Lower lobe of right lung (tissue), 2 donors: ENCODE results near the gene ADORA2A. TPM values are rescaled to one million over a fixed set of nuclear protein-coding genes. Genes with fewer than 3 reads are reported as not detected.

ENCODE experiments used
- ATAC-seq, 2 donors: fragments of 200-7000 bp; cut with Tn5 transposase; one replicate each; pipeline ENCODE4 v1.9.1; 2020 to 2022; ENCODE audit warnings: mild to moderate bottlenecking in 2 of 2, moderate library complexity in 2 of 2
- DNase-seq: peaks from one replicate; pipeline ENCODE4 v3.0.0-alpha.2; 2020
- H3K27ac ChIP-seq: fragments of 200-600 bp; one replicate; pipeline ENCODE4 v1.8.0; 2022
- H3K27me3 ChIP-seq: fragments of 200-600 bp; one replicate; pipeline ENCODE4 v1.8.0; 2022; ENCODE audit warnings: low read depth
- H3K36me3 ChIP-seq: fragments of 200-600 bp; one replicate; pipeline ENCODE4 v1.8.0; 2022; ENCODE audit warnings: mild to moderate bottlenecking
- H3K4me1 ChIP-seq: fragments of 200-600 bp; one replicate; pipeline ENCODE4 v1.8.0; 2022
- H3K4me3 ChIP-seq: fragments of 200-600 bp; one replicate; pipeline ENCODE4 v1.8.0; 2022; ENCODE audit warnings: mild to moderate bottlenecking
- H3K9me3 ChIP-seq: fragments of 200-600 bp; one replicate; pipeline ENCODE4 v1.8.0; 2022
- CTCF ChIP-seq: fragments of 200-600 bp; IDR thresholded peaks from one replicate; pipeline ENCODE4 v1.8.0; 2022; ENCODE audit warnings: antibody characterized with exemption, mild to moderate bottlenecking
- intact Hi-C: fragments of 100-400 bp; cut with DNase I; formaldehyde crosslinking; loops from one replicate; pipeline ENCODE4 v1.11.0; 2022
- total RNA-seq: library from RNA; stranded (reverse); fragmentation: NEBNext Ultra II Directional; extraction: Animal tissue kit (Norgen Biotek cat#: 25700); gene quantifications from one replicate; pipeline ENCODE4 v1.2.1, GENCODE V29; 2021
- donor health status: DM: no; HTN: yes; CAD: no; lungs with severe emphysema.

The ADORA2A gene
- total RNA-seq, 1 donor from 2014 or later: 16.0 TPM

- H3K36me3 ChIP-seq: no peaks in the 10 kb centered on the region
- ATAC-seq: peak in 1 of 2 donors; percentile 32
- no peaks in the 10 kb centered on the region for H3K9me3 ChIP-seq
- DNase-seq: no peak
- H3K27me3 ChIP-seq: no peaks in the 10 kb centered on the region
- intact Hi-C loops: no loop called here
- TF ChIP-seq CTCF: no peak
- no peak overlapping the region for H3K4me3 ChIP-seq
- H3K27ac ChIP-seq: peak overlapping the region; percentile 20
- H3K4me1 ChIP-seq: peaks cover 25% of the 10 kb centered on the region
Observed at GRCh38 chr22:24466716-24467328, 39.4 kb downstream of the ADORA2A start.

GRCh38 chr22:24467340-24467739 is 39.9 kb downstream of the ADORA2A start:
- Histone ChIP-seq H3K4me3 (no peak overlapping the region), H3K9me3 (no peaks in the 10 kb centered on the region), H3K27ac (peak overlapping the region; percentile 20), H3K4me1 (peaks cover 25% of the 10 kb centered on the region), H3K27me3 (no peaks in the 10 kb centered on the region), H3K36me3 (no peaks in the 10 kb centered on the region)
- DNase-seq (no peak), ATAC-seq (no peak)
- TF ChIP-seq CTCF: no peak
- intact Hi-C loops: no loop called here

- Histone ChIP-seq H3K27ac (no peak overlapping the region), H3K4me3 (no peak overlapping the region), H3K4me1 (peaks cover 16% of the 10 kb centered on the region), H3K36me3 (no peaks in the 10 kb centered on the region), H3K27me3 (no peaks in the 10 kb centered on the region), H3K9me3 (no peaks in the 10 kb centered on the region)
- intact Hi-C loops: no loop called here
- DNase-seq (no peak), ATAC-seq (peak in 1 of 2 donors; percentile 56)
- TF ChIP-seq CTCF: no peak
Observed at GRCh38 chr22:24471570-24471969, 44.2 kb downstream of the ADORA2A start.

- Histone ChIP-seq H3K27ac (no peak overlapping the region), H3K4me1 (peaks cover 5% of the 10 kb centered on the region), H3K9me3 (no peaks in the 10 kb centered on the region), H3K4me3 (no peak overlapping the region), H3K36me3 (no peaks in the 10 kb centered on the region), H3K27me3 (no peaks in the 10 kb centered on the region)
- no peak for TF ChIP-seq CTCF
- no peak for ATAC-seq
- no peak for DNase-seq
- intact Hi-C loops: no loop called here
Observed at GRCh38 chr22:24473284-24473683, 45.9 kb downstream of the ADORA2A start.

- no peak for TF ChIP-seq CTCF
- Histone ChIP-seq H3K9me3 (no peaks in the 10 kb centered on the region), H3K36me3 (no peaks in the 10 kb centered on the region), H3K4me3 (no peak overlapping the region), H3K4me1 (peaks cover 5% of the 10 kb centered on the region), H3K27me3 (no peaks in the 10 kb centered on the region), H3K27ac (no peak overlapping the region)
- DNase-seq: no peak
- intact Hi-C loops: no loop called here
- ATAC-seq: no peak
Observed at GRCh38 chr22:24474221-24474620, 46.8 kb downstream of the ADORA2A start.
